CD8-positive, alpha-beta memory T cell (primary cell): ENCODE measurements around the gene SLC22A13. TPM values are rescaled to one million over a fixed set of nuclear protein-coding genes. Genes with fewer than 3 reads are reported as not detected.

Experiments used
- polyA plus RNA-seq: library from polyadenylated mRNA; unstranded; fragments of 300-500 nt; fragmentation: Illumina TruSeq; gene quantifications from one replicate; pipeline ENCODE4 v1.2.3, GENCODE V29; 2021
- total RNA-seq, 2 experiments: library from RNA; stranded (reverse); gene quantifications; one replicate each; pipeline ENCODE4 v1.2.3, GENCODE V29; 2021

Gene SLC22A13
- total and polyA plus RNA-seq, 3 experiments from 2014 or later: 0.12 to 0.44 (median 0.28) TPM

Other genes with a start within 250 kb of the SLC22A13 start
- 10 to 100 TPM; 12.8 to 18.5 TPM for gene PLCD1, start 236.2 kb upstream of the SLC22A13 start, total RNA-seq
- 36.4 TPM for gene PLCD1, start 236.2 kb upstream of the SLC22A13 start, polyA plus RNA-seq
- gene DLEC1, start 226.6 kb upstream of the SLC22A13 start, total RNA-seq: 1 to 10 TPM; 1.0 to 1.3 TPM
- 0.56 TPM for gene DLEC1, start 226.6 kb upstream of the SLC22A13 start, polyA plus RNA-seq
- 10 to 100 TPM; 67.1 to 67.4 TPM for gene ACAA1, start 128.7 kb upstream of the SLC22A13 start, total RNA-seq
- 49.0 TPM for gene ACAA1, start 128.7 kb upstream of the SLC22A13 start, polyA plus RNA-seq
- gene MYD88, start 127.2 kb upstream of the SLC22A13 start, total RNA-seq: 10 to 100 TPM; 32.9 to 35.9 TPM
- gene MYD88, start 127.2 kb upstream of the SLC22A13 start, polyA plus RNA-seq: 108 TPM
- 10 to 100 TPM; 56.3 to 60.0 TPM for gene OXSR1, start 100.3 kb upstream of the SLC22A13 start, total RNA-seq
- 16.4 TPM for gene OXSR1, start 100.3 kb upstream of the SLC22A13 start, polyA plus RNA-seq
- gene SLC22A14, start 16.5 kb downstream of the SLC22A13 start, total RNA-seq: not detected
- gene SLC22A14, start 16.5 kb downstream of the SLC22A13 start, polyA plus RNA-seq: not detected
- gene XYLB, start 81.0 kb downstream of the SLC22A13 start, total RNA-seq: 1 to 10 TPM; 5.7 to 6.2 TPM
- 0.15 TPM for gene XYLB, start 81.0 kb downstream of the SLC22A13 start, polyA plus RNA-seq
- 1 to 10 TPM; 5.5 to 6.0 TPM for gene ACVR2B, start 188.1 kb downstream of the SLC22A13 start, total RNA-seq
- 0.43 TPM for gene ACVR2B, start 188.1 kb downstream of the SLC22A13 start, polyA plus RNA-seq
- gene EXOG, start 230.5 kb downstream of the SLC22A13 start, total RNA-seq: 10 to 100 TPM; 17.7 to 19.0 TPM
- 8.7 TPM for gene EXOG, start 230.5 kb downstream of the SLC22A13 start, polyA plus RNA-seq